Smooth muscle cell (in vitro differentiated cells): ENCODE results near the gene PBX2. TPM values are rescaled to one million over a fixed set of nuclear protein-coding genes. Genes with fewer than 3 reads are reported as not detected.

ENCODE experiments used
- DNase-seq: peaks from one replicate; lab custom pipeline; 2025; ENCODE audit not compliant: unreplicated experiment; lab: John Stamatoyannopoulos, UW
- H2AFZ ChIP-seq: fragments of 200-600 bp; sonication (generic); 2 replicates; pipeline ENCODE4 v1.6.0; 2016; ENCODE audit warnings: antibody characterized with exemption, low read depth, mild to moderate bottlenecking
- H3F3A ChIP-seq: fragments of 200-600 bp; sonication (generic); 2 replicates; pipeline ENCODE4 v1.6.0; 2017; ENCODE audit warnings: antibody characterized with exemption, low read depth
- H3K27ac ChIP-seq: fragments of 200-600 bp; sonication (generic); 2 replicates; pipeline ENCODE4 v1.5.1; 2016; ENCODE audit warnings: low read depth, mild to moderate bottlenecking
- H3K27me3 ChIP-seq: fragments of 200-600 bp; sonication (generic); 2 replicates; pipeline ENCODE4 v1.6.1; 2016; ENCODE audit warnings: low read depth, mild to moderate bottlenecking
- H3K36me3 ChIP-seq: fragments of 200-600 bp; sonication (generic); 2 replicates; pipeline ENCODE4 v1.5.1; 2016; ENCODE audit warnings: low read depth
- H3K4me1 ChIP-seq: fragments of 200-600 bp; sonication (generic); 2 replicates; pipeline ENCODE4 v1.5.1; 2016; ENCODE audit warnings: low read depth
- H3K4me2 ChIP-seq: fragments of 200-600 bp; sonication (generic); 2 replicates; pipeline ENCODE4 v1.6.0; 2016; ENCODE audit warnings: mild to moderate bottlenecking
- H3K4me3 ChIP-seq: fragments of 200-600 bp; sonication (generic); 2 replicates; pipeline ENCODE4 v1.5.1; 2016; ENCODE audit warnings: mild to moderate bottlenecking
- H3K79me2 ChIP-seq: fragments of 200-600 bp; sonication (generic); 2 replicates; pipeline ENCODE4 v1.6.0; 2016; ENCODE audit warnings: low read depth, mild to moderate bottlenecking
- H3K9ac ChIP-seq: fragments of 200-600 bp; sonication (generic); 2 replicates; pipeline ENCODE4 v1.6.0; 2016; ENCODE audit warnings: low read depth
- H3K9me3 ChIP-seq: fragments of 200-600 bp; sonication (generic); replicated peaks from 2 replicates; pipeline ENCODE4 v1.5.1; 2016; ENCODE audit warnings: low read depth
- H4K20me1 ChIP-seq: fragments of 200-600 bp; sonication (generic); 2 replicates; pipeline ENCODE4 v1.6.0; 2016; ENCODE audit warnings: low read depth
- CTCF ChIP-seq: fragments of 200-600 bp; sonication (generic); IDR thresholded peaks from 2 replicates; pipeline ENCODE4 v1.5.1; 2017; ENCODE audit warnings: borderline replicate concordance, mild to moderate bottlenecking, antibody characterized with exemption; ENCODE audit not compliant: insufficient read depth, poor library complexity, severe bottlenecking
- WGBS: methylation state at CpG from one replicate; pipeline ENCODE4 v1.1.7; 2016; ENCODE audit warnings: low lambda C conversion rate; 5-methylcytosine and 5-hydroxymethylcytosine counted together
- polyA plus RNA-seq: library from polyadenylated mRNA; unstranded; fragments of >200 nt; fragmentation: Nextera tagmentation; extraction: Ambion mirVana; gene quantifications from 2 replicates; pipeline ENCODE4 v1.2.1, GENCODE V29; 2016
- total RNA-seq: library from RNA; depleted of rRNA; stranded (reverse); fragments of >200 nt; gene quantifications from 2 replicates; pipeline ENCODE4 v1.2.3, GENCODE V29; 2014

The PBX2 gene
- total and polyA plus RNA-seq, 2 experiments from 2014 or later = 14.0 to 43.6 TPM

DNA sequence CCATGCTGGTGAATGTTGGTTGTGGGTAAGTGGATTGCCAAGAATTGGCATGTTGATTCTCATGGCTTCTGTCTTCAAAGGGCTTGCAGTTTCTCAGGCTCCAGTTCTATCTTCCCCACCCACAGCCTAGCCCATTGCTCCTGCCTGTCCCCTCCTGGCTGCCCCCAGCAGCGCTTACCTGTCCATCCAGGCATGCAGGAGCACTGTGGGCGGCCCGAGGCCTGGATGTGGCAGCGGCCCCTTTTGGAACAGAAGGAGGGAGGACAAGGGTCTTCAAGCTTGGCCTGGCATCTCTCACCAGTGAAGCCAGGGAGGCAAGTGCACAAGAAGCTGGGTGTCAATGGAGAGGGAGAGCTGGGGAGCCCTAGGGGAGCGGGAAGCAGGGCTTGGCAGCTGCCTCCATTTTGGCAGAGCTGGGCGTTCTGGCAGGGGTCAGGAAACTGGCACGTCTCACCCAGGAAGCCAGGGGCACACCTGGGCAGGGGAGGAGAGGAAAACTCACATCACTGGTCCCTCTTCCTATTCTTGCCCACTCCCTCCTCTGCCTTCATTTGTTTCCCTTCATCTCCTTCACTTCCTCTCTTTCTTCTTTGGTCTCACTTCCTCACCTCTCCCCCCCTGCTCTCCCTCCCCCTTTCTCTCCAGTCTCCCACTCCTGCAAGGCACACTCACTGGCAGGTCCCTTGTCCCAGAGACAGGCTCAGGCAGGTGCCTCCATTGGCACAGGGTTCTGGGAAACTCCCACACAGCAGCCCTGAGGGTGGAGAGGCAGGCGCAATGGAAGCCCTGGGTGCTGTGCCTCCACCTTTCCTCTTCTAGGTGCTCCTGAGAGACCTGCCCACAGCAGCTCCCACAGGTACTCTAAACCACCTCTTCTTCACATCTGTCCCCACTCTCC is 32.6 kb upstream of the PBX2 start:
- Histone ChIP-seq H3K9ac (no peak overlapping the region), H3F3A (no peaks in the 10 kb centered on the region), H3K4me2 (no peak overlapping the region), H3K27me3 (peaks cover 3% of the 10 kb centered on the region), H4K20me1 (no peaks in the 10 kb centered on the region), H2AFZ (no peak overlapping the region), H3K4me1 (no peaks in the 10 kb centered on the region), H3K4me3 (no peak overlapping the region), H3K79me2 (no peaks in the 10 kb centered on the region), H3K9me3 (no peaks in the 10 kb centered on the region), H3K27ac (no peak overlapping the region), H3K36me3 (no peaks in the 10 kb centered on the region)
- 90% methylated on average over 8 of the region's 8 CpGs for WGBS
- no peak for DNase-seq
- TF ChIP-seq CTCF = no peak

DNA sequence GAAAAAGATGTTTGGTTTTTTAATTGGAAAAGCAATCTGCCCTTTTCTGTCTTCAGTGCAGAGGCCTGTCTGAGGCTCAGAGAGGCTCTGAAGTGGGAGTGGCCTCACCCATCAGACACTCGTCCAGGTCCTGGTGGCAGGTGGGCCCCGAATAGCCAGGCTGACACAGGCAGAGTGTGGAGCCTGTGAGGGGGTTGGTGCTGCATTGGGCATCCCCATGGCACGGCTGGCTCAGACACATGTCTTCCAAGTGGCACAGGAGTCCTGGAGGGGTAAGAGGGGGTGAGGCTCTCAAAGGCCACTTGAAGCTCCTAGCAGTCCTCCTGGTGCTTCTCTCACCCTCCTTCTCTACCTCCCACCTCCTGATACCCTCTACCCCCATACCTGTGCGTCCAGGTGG is 30.0 kb upstream of the PBX2 start:
- no peak overlapping the region for H3K4me3 ChIP-seq
- H2AFZ ChIP-seq = no peak overlapping the region
- no peak overlapping the region for H3K4me2 ChIP-seq
- peaks cover 3% of the 10 kb centered on the region for H3K27me3 ChIP-seq
- 68% methylated on average over 4 of the region's 4 CpGs for WGBS
- no peaks in the 10 kb centered on the region for H3K36me3 ChIP-seq
- no peak overlapping the region for H3K9ac ChIP-seq
- TF ChIP-seq CTCF = no peak
- DNase-seq = no peak
- no peak overlapping the region for H3K27ac ChIP-seq
- no peaks in the 10 kb centered on the region for H3F3A ChIP-seq
- no peaks in the 10 kb centered on the region for H3K4me1 ChIP-seq
- H4K20me1 ChIP-seq = no peaks in the 10 kb centered on the region
- no peaks in the 10 kb centered on the region for H3K9me3 ChIP-seq
- H3K79me2 ChIP-seq = no peaks in the 10 kb centered on the region

- DNase-seq = no peak
- TF ChIP-seq CTCF = no peak
These were observed 28.2 kb upstream of the PBX2 start for GRCh38 chr6:32218167-32218566.

GRCh38 chr6:32216998-32217397 is 27.0 kb upstream of the PBX2 start:
- Histone ChIP-seq H3K4me2 (no peak overlapping the region), H2AFZ (no peak overlapping the region), H3F3A (no peaks in the 10 kb centered on the region), H3K27me3 (peaks cover 3% of the 10 kb centered on the region), H3K9ac (no peak overlapping the region), H3K79me2 (no peaks in the 10 kb centered on the region), H3K36me3 (no peaks in the 10 kb centered on the region), H3K27ac (no peak overlapping the region), H3K9me3 (no peaks in the 10 kb centered on the region), H4K20me1 (no peaks in the 10 kb centered on the region), H3K4me3 (no peak overlapping the region), H3K4me1 (no peaks in the 10 kb centered on the region)
- WGBS = 91% methylated on average over 11 of the region's 11 CpGs
- no peak for TF ChIP-seq CTCF
- no peak for DNase-seq

More at GRCh38 chr6:32218167-32218566, 28.2 kb upstream of the PBX2 start:
- no peak overlapping the region for H3K9ac ChIP-seq
- no peaks in the 10 kb centered on the region for H3K4me1 ChIP-seq
- no peak overlapping the region for H3K27ac ChIP-seq
- H3K79me2 ChIP-seq = no peaks in the 10 kb centered on the region
- H3K36me3 ChIP-seq = no peaks in the 10 kb centered on the region
- H3K9me3 ChIP-seq = no peaks in the 10 kb centered on the region
- H3K4me2 ChIP-seq = no peak overlapping the region
- H3K4me3 ChIP-seq = no peak overlapping the region
- H2AFZ ChIP-seq = no peak overlapping the region
- no peaks in the 10 kb centered on the region for H3F3A ChIP-seq
- no peaks in the 10 kb centered on the region for H4K20me1 ChIP-seq
- peaks cover 3% of the 10 kb centered on the region for H3K27me3 ChIP-seq
- WGBS = 84% methylated on average over 7 of the region's 7 CpGs
